BJ (cell line): ENCODE results near the gene TMEM130. TPM values are rescaled to one million over a fixed set of nuclear protein-coding genes. Genes with fewer than 3 reads are reported as not detected.
A peak's percentile ranks its signal among the peaks of the same experiment; 100 is the strongest.

Experiments
- CTCF ChIA-PET: fragments of 350-600 bp; formaldehyde crosslinking; extraction: SDS; loops from one replicate; lab custom pipeline; 2021; ENCODE audit warnings: antibody characterized with exemption, inconsistent platforms; lab: Yijun Ruan, JAX
- POLR2A ChIA-PET: fragments of 300-600 bp; sonication (Branson Sonifier 250); formaldehyde crosslinking; extraction: SDS; loops from one replicate; lab custom pipeline; 2021; ENCODE audit warnings: antibody characterized with exemption; lab: Charles Lee
- DNase-seq: peaks from one replicate; pipeline ENCODE4 v3.0.0-alpha.2; 2011; ENCODE audit warnings: low read depth
- H3K27me3 ChIP-seq: 2 replicates; pipeline ENCODE4 v1.6.0; 2011; ENCODE audit warnings: low read length; ENCODE audit not compliant: control insufficient read depth, insufficient read depth
- H3K36me3 ChIP-seq: 2 replicates; pipeline ENCODE4 v1.5.1; 2011; ENCODE audit warnings: low read length; ENCODE audit not compliant: control insufficient read depth, insufficient read depth
- H3K4me3 ChIP-seq: 2 replicates; pipeline ENCODE4 v1.5.1; 2011; ENCODE audit warnings: low read depth, mild to moderate bottlenecking, control low read depth, low read length
- CTCF ChIP-seq: IDR thresholded peaks from 2 replicates; pipeline ENCODE4 v1.5.1; 2011; ENCODE audit warnings: low read depth, mild to moderate bottlenecking, control low read depth, inconsistent platforms, low read length, moderate library complexity; ENCODE audit not compliant: insufficient read depth
- polyA minus RNA-seq: library from RNA; depleted of rRNA, polyadenylated mRNA; stranded (reverse); fragments of >200 nt; gene quantifications from 2 replicates; pipeline ENCODE4 v1.2.3, GENCODE V29; 2011; rRNA and poly(A)+ RNA removed
- polyA plus RNA-seq: library from polyadenylated mRNA; depleted of rRNA; stranded (reverse); fragments of >200 nt; gene quantifications from 2 replicates; pipeline ENCODE4 v1.2.3, GENCODE V29; 2011; rRNA removed

TMEM130 gene
- 4.4 and 6.4 TPM in 2 replicates for polyA plus RNA-seq
- polyA minus RNA-seq, result 1.6 and 4.4 TPM in 2 replicates

DNA sequence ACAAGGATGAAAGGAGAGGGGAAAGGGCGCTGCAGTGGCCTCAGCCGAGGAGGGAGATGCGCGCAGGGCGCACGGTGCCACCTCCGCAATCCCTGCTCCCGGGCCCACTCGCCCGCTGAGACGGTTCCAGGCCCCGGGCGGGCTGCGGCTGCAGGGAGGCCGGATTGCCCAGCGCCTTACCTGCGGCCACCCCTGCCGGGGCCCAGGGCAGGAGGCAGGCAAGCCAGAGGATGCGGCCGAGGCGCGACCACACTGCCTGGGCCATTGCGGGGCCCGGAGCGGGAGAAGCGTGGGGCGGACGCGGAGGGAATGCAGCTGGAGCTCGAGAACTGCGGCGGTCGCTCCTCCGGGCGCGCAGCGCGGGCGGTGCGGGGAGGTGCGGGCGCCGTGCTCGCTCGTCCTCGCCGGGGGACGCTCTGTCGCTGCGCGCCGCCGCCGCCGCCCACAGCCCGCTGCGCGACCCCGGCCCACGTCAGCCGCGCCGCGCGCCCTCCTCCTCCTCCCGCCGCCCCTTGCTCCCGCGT, at the start of gene TMEM130:
TMEM130 (minus strand) TSS at position 418 of the 524 bp plus-strand sequence; CDS start at position 265, 153 bp downstream.
- TF ChIP-seq CTCF, result no peak
- H3K27me3 ChIP-seq, result peaks cover 10% of the 10 kb centered on the region
- H3K4me3 ChIP-seq, result peak within 1 kb of the TSS; percentile 56
- CTCF ChIA-PET, result interaction anchor here (1.1 kb wide), 1 partner anchor 9 kb away, joined by 3 read pairs; the partner anchor contains the start of gene TRRAP
- H3K36me3 ChIP-seq, result no peaks in the 10 kb centered on the region
- DNase-seq, result no peak
- POLR2A ChIA-PET, result no interaction called here

- no peak for TF ChIP-seq CTCF
- CTCF ChIA-PET, result interaction anchor here (0.8 to 1.6 kb wide), 4 partner anchors 9 to 22 kb away, joined by 3 read pairs; no protein-coding TSS in a partner anchor
These were observed 47.5 kb upstream of the TMEM130 start for GRCh38 chr7:98917331-98917730.

DNA sequence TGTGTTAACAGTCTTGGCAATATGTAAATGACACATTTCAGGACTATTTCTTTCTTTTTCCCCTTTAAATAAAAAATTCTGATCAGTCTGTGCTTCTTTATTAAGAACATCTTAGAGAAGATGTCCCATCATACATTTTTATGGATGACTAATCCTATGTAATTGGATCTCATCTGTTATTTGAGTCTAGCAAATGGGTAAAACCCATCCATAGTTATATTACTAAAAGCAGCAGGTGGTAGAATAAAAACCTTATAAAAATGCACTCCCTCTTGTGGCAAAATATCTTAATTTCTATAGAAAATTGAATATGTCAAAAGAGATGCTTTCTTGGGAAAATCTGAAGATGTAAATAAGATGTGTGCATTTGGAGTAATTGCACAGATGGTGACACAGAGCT, 43.8 kb upstream of the TMEM130 start:
- 0 out of 2 replicates have a peak, but pooled peaks have one; percentile 17 for TF ChIP-seq CTCF
- H3K36me3 ChIP-seq, result peaks cover 28% of the 10 kb centered on the region
- POLR2A ChIA-PET, result no interaction called here
- DNase-seq, result peak; percentile 15
- H3K27me3 ChIP-seq, result no peaks in the 10 kb centered on the region
- CTCF ChIA-PET, result interaction anchor here (1.7 to 1.9 kb wide), 2 partner anchors 9 to 23 kb away, joined by 3 to 5 read pairs; no protein-coding TSS in a partner anchor
- H3K4me3 ChIP-seq, result no peak overlapping the region

More at GRCh38 chr7:98917331-98917730, 47.5 kb upstream of the TMEM130 start:
- peaks cover 37% of the 10 kb centered on the region for H3K36me3 ChIP-seq
- H3K4me3 ChIP-seq, result no peak overlapping the region
- POLR2A ChIA-PET, result no interaction called here
- DNase-seq, result no peak
- no peaks in the 10 kb centered on the region for H3K27me3 ChIP-seq

DNA sequence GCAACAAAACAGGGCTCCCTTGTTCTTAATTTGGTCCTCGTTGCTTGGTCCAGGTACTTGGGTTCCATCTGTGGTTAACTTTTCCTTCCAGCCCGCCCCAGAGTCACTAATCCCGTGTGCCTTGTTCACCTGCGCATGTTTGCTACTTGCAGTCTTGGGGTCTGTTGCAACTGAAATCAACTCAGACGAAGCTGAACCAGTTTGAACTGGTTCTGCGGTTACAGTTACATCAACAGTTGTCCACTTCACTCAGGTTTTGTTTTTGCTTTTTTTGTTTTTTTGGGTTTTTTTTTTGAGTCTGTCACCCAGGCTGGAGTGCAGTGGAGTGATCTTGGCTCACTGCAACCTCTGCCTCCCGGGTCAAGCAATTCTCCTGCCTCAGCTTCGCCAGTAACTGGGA, 43.2 kb upstream of the TMEM130 start:
- H3K36me3 ChIP-seq, result peaks cover 28% of the 10 kb centered on the region

More for the DNA sequence above, 43.2 kb upstream of the TMEM130 start:
- CTCF ChIA-PET, result interaction anchor here (1.7 to 1.9 kb wide), 3 partner anchors 10 to 35 kb away, joined by 3 to 5 read pairs (median 5); partner anchors contain the start of gene TRRAP
- no peak overlapping the region for H3K4me3 ChIP-seq
- no peak for DNase-seq
- TF ChIP-seq CTCF, result no peak
- POLR2A ChIA-PET, result no interaction called here
- H3K27me3 ChIP-seq, result no peaks in the 10 kb centered on the region
